ENCODE data around the gene LYPD6. TPM values are rescaled to one million over a fixed set of nuclear protein-coding genes. Genes with fewer than 3 reads are reported as not detected.

Gene LYPD6
- total and polyA plus RNA-seq, 2 experiments from 2014 or later: 4.9 to 12.4 TPM

DNA sequence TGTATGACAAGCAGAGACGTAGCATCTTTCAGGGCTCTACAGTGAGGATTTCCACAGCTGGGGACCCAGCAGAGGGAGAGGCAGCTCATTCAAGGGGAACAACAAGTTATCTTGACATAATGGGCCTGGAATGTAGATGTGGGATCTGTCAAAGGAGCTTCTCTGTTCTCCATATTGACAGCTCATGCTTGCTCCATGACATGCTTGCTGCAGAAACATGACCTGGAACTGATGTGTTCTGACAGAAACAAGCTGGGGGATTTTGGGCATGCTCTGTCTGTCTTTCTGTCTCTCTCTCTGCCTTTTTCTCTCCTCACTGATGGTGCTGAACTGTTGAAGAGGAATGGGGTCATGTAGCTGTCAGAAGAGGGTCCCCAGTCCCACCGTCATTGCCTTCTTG lies 177.6 kb downstream of the LYPD6 start (continued):
- no peak for TF ChIP-seq ZNF331 (CRISPR knock-in tag; IDR thresholded peaks at IDR 0.05; ENCODE audit: low read depth)
- TF ChIP-seq NANOG (IDR thresholded peaks at IDR 0.05; ENCODE audit: borderline replicate concordance): no peak
- no peak for TF ChIP-seq EZH2 (IDR thresholded peaks at IDR 0.05; ENCODE audit: low read depth, unreplicated experiment)
- TF ChIP-seq, protein P1, sequence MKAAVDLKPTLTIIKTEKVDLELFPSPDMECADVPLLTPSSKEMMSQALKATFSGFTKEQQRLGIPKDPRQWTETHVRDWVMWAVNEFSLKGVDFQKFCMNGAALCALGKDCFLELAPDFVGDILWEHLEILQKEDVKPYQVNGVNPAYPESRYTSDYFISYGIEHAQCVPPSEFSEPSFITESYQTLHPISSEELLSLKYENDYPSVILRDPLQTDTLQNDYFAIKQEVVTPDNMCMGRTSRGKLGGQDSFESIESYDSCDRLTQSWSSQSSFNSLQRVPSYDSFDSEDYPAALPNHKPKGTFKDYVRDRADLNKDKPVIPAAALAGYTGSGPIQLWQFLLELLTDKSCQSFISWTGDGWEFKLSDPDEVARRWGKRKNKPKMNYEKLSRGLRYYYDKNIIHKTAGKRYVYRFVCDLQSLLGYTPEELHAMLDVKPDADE (IDR thresholded peaks at IDR 0.05): no peak
- no peak for TF ChIP-seq EZH2phosphoT487 (IDR thresholded peaks at IDR 0.05; ENCODE audit: unreplicated experiment)
- TF ChIP-seq, protein P2, sequence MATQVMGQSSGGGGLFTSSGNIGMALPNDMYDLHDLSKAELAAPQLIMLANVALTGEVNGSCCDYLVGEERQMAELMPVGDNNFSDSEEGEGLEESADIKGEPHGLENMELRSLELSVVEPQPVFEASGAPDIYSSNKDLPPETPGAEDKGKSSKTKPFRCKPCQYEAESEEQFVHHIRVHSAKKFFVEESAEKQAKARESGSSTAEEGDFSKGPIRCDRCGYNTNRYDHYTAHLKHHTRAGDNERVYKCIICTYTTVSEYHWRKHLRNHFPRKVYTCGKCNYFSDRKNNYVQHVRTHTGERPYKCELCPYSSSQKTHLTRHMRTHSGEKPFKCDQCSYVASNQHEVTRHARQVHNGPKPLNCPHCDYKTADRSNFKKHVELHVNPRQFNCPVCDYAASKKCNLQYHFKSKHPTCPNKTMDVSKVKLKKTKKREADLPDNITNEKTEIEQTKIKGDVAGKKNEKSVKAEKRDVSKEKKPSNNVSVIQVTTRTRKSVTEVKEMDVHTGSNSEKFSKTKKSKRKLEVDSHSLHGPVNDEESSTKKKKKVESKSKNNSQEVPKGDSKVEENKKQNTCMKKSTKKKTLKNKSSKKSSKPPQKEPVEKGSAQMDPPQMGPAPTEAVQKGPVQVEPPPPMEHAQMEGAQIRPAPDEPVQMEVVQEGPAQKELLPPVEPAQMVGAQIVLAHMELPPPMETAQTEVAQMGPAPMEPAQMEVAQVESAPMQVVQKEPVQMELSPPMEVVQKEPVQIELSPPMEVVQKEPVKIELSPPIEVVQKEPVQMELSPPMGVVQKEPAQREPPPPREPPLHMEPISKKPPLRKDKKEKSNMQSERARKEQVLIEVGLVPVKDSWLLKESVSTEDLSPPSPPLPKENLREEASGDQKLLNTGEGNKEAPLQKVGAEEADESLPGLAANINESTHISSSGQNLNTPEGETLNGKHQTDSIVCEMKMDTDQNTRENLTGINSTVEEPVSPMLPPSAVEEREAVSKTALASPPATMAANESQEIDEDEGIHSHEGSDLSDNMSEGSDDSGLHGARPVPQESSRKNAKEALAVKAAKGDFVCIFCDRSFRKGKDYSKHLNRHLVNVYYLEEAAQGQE (IDR thresholded peaks at IDR 0.05; ENCODE audit: unreplicated experiment): no peak
- TF ChIP-seq STAT1 (IDR thresholded peaks at IDR 0.05; ENCODE audit: unreplicated experiment): no peak
- TF ChIP-seq JUNB (IDR thresholded peaks at IDR 0.05; ENCODE audit: unreplicated experiment): no peak

DNA sequence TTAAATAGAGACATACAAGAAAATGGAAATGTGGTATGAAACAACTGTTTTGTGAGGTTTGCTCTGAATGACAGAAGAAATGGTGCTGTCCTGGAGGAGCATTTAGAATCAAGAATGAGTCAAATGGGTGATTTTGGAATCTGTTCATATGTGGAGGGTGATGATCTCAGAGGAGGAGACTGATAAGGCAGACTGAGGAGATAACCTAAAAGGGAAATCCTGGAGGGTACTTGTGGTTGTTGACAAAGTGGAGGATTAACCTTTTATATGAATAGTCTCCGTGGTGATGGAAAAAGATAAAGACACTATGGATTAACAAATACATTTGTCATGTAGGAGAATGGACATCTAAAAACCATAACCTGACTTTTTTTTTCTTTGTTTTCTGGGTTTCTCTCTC lies 183.1 kb downstream of the LYPD6 start:
- H3K4me1 Mint-ChIP-seq: no peaks in the 10 kb centered on the region; the same call in 2 of the 3 replicates
- H3K4me2 ChIP-seq: no peak overlapping the region
- H3K79me2 ChIP-seq (replicated peaks; ENCODE audit: insufficient read depth): no peaks in the 10 kb centered on the region
- no peaks in the 10 kb centered on the region for H3K36me3 Mint-ChIP-seq (ENCODE audit: low read depth)
- H3K4me3 ChIP-seq: no peak overlapping the region
- no peak overlapping the region for H3K4me3 Mint-ChIP-seq
- DNase-seq (ENCODE audit: low spot score) (no peak), ATAC-seq (no peak)
- H3K27me3 ChIP-seq (ENCODE audit: insufficient read depth): no peaks in the 10 kb centered on the region
- H3K36me3 ChIP-seq (ENCODE audit: insufficient read depth): no peaks in the 10 kb centered on the region
- peaks cover 3% of the 10 kb centered on the region; the same call in 1 of the 3 replicates for H3K9me3 Mint-ChIP-seq
- H4K20me1 ChIP-seq (replicated peaks; ENCODE audit: insufficient read depth): no peaks in the 10 kb centered on the region
- no peak overlapping the region for H3K27ac ChIP-seq (ENCODE audit: low read depth)
- no peak overlapping the region for H2AFZ ChIP-seq
- no peaks in the 10 kb centered on the region for H3F3A ChIP-seq (replicated peaks; ENCODE audit: low read depth)
- no peaks in the 10 kb centered on the region for H3K27me3 Mint-ChIP-seq (ENCODE audit: insufficient read depth, low read depth, poor library complexity)
- H3K4me1 ChIP-seq (ENCODE audit: insufficient read depth): no peaks in the 10 kb centered on the region
- H3K27ac Mint-ChIP-seq: no peak overlapping the region
- 0 out of 2 replicates have a peak, but pooled peaks cover 10% of the 10 kb centered on the region for H3K9me2 ChIP-seq (ENCODE audit: insufficient read depth)
- TF ChIP-seq, protein P1 (IDR thresholded peaks at IDR 0.05): no peak
- TF ChIP-seq EZH2phosphoT487 (IDR thresholded peaks at IDR 0.05; ENCODE audit: unreplicated experiment) (no peak), STAT1 (IDR thresholded peaks at IDR 0.05; ENCODE audit: unreplicated experiment) (no peak), EZH2 (IDR thresholded peaks at IDR 0.05; ENCODE audit: low read depth, unreplicated experiment) (no peak), ZNF114 (CRISPR knock-in tag; IDR thresholded peaks at IDR 0.05) (no peak), POLR2AphosphoS5 (IDR thresholded peaks at IDR 0.05; ENCODE audit: low read depth) (no peak), JUNB (IDR thresholded peaks at IDR 0.05; ENCODE audit: unreplicated experiment) (no peak)
- TF ChIP-seq, protein P3, sequence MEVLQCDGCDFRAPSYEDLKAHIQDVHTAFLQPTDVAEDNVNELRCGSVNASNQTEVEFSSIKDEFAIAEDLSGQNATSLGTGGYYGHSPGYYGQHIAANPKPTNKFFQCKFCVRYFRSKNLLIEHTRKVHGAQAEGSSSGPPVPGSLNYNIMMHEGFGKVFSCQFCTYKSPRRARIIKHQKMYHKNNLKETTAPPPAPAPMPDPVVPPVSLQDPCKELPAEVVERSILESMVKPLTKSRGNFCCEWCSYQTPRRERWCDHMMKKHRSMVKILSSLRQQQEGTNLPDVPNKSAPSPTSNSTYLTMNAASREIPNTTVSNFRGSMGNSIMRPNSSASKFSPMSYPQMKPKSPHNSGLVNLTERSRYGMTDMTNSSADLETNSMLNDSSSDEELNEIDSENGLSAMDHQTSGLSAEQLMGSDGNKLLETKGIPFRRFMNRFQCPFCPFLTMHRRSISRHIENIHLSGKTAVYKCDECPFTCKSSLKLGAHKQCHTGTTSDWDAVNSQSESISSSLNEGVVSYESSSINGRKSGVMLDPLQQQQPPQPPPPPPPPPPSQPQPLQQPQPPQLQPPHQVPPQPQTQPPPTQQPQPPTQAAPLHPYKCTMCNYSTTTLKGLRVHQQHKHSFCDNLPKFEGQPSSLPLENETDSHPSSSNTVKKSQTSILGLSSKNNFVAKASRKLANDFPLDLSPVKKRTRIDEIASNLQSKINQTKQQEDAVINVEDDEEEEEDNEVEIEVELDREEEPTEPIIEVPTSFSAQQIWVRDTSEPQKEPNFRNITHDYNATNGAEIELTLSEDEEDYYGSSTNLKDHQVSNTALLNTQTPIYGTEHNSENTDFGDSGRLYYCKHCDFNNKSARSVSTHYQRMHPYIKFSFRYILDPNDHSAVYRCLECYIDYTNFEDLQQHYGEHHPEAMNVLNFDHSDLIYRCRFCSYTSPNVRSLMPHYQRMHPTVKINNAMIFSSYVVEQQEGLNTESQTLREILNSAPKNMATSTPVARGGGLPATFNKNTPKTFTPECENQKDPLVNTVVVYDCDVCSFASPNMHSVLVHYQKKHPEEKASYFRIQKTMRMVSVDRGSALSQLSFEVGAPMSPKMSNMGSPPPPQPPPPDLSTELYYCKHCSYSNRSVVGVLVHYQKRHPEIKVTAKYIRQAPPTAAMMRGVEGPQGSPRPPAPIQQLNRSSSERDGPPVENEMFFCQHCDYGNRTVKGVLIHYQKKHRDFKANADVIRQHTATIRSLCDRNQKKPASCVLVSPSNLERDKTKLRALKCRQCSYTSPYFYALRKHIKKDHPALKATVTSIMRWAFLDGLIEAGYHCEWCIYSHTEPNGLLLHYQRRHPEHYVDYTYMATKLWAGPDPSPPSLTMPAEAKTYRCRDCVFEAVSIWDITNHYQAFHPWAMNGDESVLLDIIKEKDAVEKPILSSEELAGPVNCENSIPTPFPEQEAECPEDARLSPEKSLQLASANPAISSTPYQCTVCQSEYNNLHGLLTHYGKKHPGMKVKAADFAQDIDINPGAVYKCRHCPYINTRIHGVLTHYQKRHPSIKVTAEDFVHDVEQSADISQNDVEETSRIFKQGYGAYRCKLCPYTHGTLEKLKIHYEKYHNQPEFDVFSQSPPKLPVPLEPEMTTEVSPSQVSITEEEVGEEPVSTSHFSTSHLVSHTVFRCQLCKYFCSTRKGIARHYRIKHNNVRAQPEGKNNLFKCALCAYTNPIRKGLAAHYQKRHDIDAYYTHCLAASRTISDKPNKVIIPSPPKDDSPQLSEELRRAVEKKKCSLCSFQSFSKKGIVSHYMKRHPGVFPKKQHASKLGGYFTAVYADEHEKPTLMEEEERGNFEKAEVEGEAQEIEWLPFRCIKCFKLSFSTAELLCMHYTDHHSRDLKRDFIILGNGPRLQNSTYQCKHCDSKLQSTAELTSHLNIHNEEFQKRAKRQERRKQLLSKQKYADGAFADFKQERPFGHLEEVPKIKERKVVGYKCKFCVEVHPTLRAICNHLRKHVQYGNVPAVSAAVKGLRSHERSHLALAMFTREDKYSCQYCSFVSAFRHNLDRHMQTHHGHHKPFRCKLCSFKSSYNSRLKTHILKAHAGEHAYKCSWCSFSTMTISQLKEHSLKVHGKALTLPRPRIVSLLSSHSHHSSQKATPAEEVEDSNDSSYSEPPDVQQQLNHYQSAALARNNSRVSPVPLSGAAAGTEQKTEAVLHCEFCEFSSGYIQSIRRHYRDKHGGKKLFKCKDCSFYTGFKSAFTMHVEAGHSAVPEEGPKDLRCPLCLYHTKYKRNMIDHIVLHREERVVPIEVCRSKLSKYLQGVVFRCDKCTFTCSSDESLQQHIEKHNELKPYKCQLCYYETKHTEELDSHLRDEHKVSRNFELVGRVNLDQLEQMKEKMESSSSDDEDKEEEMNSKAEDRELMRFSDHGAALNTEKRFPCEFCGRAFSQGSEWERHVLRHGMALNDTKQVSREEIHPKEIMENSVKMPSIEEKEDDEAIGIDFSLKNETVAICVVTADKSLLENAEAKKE (CRISPR knock-in tag; IDR thresholded peaks at IDR 0.05): no peak

Data from GM23338 (cell line).